Spinal cord (tissue), 10 donors: ENCODE measurements around the gene AUTS2. TPM values are rescaled to one million over a fixed set of nuclear protein-coding genes. Genes with fewer than 3 reads are reported as not detected.

Experiments
- DNase-seq, 6 donors: peaks; one replicate each; pipeline versions ENCODE4 v3.0.0 to v3.0.0-alpha.2; 2013 to 2015; ENCODE audit warnings: low spot score in 6 of 6, low read depth in 4 of 6
- H3K27ac ChIP-seq: one replicate; pipeline ENCODE4 v1.5.1; 2013; ENCODE audit warnings: low read depth, low read length, control low read depth
- H3K27me3 ChIP-seq: one replicate; pipeline ENCODE4 v1.6.1; 2013; ENCODE audit warnings: low read length; ENCODE audit not compliant: control insufficient read depth, insufficient read depth
- H3K36me3 ChIP-seq: one replicate; pipeline ENCODE4 v1.6.1; 2013; ENCODE audit warnings: low read length; ENCODE audit not compliant: control insufficient read depth, insufficient read depth
- H3K4me1 ChIP-seq: one replicate; pipeline ENCODE4 v1.6.1; 2013; ENCODE audit warnings: low read length; ENCODE audit not compliant: control insufficient read depth, insufficient read depth
- H3K4me3 ChIP-seq: one replicate; pipeline ENCODE4 v1.5.1; 2013; ENCODE audit warnings: low read depth, low read length, control low read depth
- H3K9me3 ChIP-seq: one replicate; pipeline ENCODE4 v1.6.1; 2013; ENCODE audit warnings: low read length; ENCODE audit not compliant: control insufficient read depth, insufficient read depth
- WGBS: methylation state at CpG from one replicate; pipeline ENCODE4 v1.1.5; 2013; ENCODE audit warnings: missing lambda C conversion rate; ENCODE audit not compliant: insufficient coverage; 5-methylcytosine and 5-hydroxymethylcytosine counted together
- polyA plus RNA-seq, 2 donors: library from polyadenylated mRNA; unstranded; fragments of 120-200 nt; gene quantifications; one replicate each; pipeline ENCODE4 v1.2.1, GENCODE V29; 2013; ENCODE audit not compliant: insufficient read length in 2 of 2
- total RNA-seq, 2 donors: library from RNA; depleted of rRNA in 1 of 2; stranded (reverse); fragments of 120-200 nt in 1 of 2; fragments of >200 nt in 1 of 2; gene quantifications; one replicate each; pipeline versions ENCODE4 v1.2.3 to v1.2.4, GENCODE V29; 2013 to 2014
- donor health status: healthy.

The AUTS2 gene
- total and polyA plus RNA-seq, 4 donors = 56.2 to 214 (median 135) TPM

DNA sequence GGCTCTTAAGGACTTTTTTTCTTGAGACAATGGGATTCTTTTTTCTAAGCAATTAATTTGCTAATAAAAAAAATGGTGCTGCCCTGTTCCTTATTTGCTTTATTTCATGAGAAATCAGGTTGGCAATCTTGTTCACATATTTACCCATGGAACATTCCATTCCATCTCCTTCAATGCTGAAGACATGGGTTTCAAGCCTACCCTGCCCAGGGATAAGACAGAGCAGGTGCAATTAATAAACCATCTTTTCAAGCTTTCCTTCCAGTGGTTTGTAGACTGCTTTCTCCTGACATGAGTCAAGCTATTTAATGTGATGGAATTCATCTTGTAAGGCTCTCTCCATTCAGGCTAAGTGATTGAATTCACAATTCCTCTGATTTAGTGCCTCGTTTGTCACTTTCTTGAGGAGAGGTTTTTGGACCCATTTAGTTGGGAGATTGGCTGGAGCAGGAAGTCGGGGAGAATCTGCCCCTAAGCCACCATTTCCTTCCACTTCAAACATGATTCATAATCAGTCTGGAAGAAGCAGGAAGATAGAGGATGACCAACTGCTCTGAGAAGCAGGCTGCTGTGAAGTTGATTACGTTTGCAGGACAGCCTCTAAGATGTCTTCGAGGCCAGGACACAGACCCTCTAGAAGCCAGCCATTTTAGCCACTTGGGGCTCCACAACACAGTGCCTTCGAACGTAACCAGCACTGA lies 981.3 kb downstream of the AUTS2 start:
- WGBS = 79% methylated on average over 4 of the region's 6 CpGs
- H3K36me3 ChIP-seq = no peaks in the 10 kb centered on the region
- H3K4me1 ChIP-seq = peaks cover 30% of the 10 kb centered on the region
- H3K4me3 ChIP-seq = no peak overlapping the region
- H3K9me3 ChIP-seq = no peaks in the 10 kb centered on the region
- no peak overlapping the region for H3K27ac ChIP-seq
- H3K27me3 ChIP-seq = no peaks in the 10 kb centered on the region
- no peak for DNase-seq

DNA sequence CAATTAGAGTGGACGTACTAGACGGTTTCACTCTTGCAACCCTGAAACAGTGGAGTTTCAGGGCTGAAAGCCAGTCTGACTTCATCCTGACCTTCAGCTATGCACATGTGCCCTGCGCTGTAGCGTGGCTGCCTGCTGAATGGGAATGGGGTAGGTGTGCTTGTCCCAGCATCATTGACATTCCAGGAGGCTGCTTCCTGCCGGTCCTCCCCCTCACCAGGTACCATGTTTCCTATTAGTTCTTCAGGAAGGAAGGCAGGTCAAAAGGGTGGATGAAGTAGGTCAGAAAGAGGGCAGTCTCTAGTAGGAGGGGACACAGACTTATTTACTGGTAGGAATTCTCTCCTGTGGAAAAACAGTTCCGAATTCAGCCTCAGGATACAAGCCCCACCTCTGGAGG lies 981.9 kb downstream of the AUTS2 start:
- Histone ChIP-seq H3K9me3 (no peaks in the 10 kb centered on the region), H3K27ac (no peak overlapping the region), H3K36me3 (no peaks in the 10 kb centered on the region), H3K27me3 (no peaks in the 10 kb centered on the region), H3K4me3 (no peak overlapping the region), H3K4me1 (peaks cover 35% of the 10 kb centered on the region)
- 91% methylated on average over 4 of the region's 6 CpGs for WGBS
- DNase-seq = no peak

- peak overlapping the region; percentile 3 for H3K27ac ChIP-seq
- H3K4me3 ChIP-seq = no peak overlapping the region
These were observed 984.9 kb downstream of the AUTS2 start for GRCh38 chr7:70582927-70583895.

DNA sequence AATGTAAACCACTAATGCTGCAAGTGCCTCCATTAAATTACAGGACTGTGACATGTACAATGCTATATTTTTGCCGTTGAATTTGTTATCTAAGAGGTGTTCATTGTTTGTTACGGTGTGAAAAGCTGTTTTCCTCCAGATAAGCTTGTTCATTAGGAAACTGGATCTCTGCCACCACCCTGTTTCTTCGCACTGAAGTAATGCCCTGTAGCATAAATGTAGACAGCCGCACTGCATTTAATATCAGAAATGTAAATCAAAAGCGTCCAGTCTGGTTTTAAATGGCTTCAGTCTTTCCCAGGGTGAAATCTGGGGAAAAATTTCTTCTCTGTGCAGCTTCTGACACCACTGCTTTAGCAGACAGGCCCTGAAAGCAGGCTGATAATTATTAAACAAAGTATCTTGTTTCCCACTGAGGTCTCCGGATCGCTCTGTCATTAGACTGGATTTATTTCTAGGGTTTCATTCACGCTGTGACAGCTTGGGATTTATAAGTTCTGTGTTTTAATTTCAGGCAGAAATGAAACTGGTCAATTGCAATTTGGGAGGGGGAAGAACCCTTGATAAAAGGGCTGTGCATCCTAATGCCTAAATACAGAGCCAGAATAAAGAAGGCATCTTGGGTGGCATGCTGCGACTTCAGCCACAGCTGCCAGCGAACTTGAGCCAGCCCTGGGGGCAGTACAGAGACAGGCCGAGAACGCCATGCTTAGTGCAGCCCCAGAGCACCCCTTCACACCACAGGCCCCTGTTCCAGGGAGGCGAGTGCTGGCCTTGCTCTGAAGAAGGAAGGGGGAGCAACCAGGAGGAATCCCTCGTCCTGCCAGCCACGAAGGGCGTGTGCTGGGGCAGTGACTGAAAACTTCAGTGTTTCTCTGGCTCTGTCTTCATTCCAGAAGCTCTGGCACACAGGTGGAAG lies 985.9 kb downstream of the AUTS2 start:
- Histone ChIP-seq H3K36me3 (no peaks in the 10 kb centered on the region), H3K4me3 (no peak overlapping the region), H3K27me3 (peaks cover 5% of the 10 kb centered on the region), H3K9me3 (no peaks in the 10 kb centered on the region), H3K4me1 (peaks cover 36% of the 10 kb centered on the region), H3K27ac (peak overlapping the region; percentile 58)
- 40% methylated on average over 9 of the region's 16 CpGs for WGBS
- DNase-seq = peak in 2 of 6 donors; percentile 73 to 82

More at GRCh38 chr7:70582927-70583895, 984.9 kb downstream of the AUTS2 start:
- peak in 2 of 6 donors; percentile 39 to 57 for DNase-seq
- H3K36me3 ChIP-seq = no peaks in the 10 kb centered on the region
- WGBS = 19% methylated on average over 5 of the region's 18 CpGs
- H3K27me3 ChIP-seq = peaks cover 5% of the 10 kb centered on the region
- H3K9me3 ChIP-seq = no peaks in the 10 kb centered on the region
- peaks cover 29% of the 10 kb centered on the region for H3K4me1 ChIP-seq

GRCh38 chr7:70585071-70585470 lies 986.8 kb downstream of the AUTS2 start:
- WGBS = 41% methylated on average over 4 of the region's 4 CpGs
- Histone ChIP-seq H3K4me3 (no peak overlapping the region), H3K27me3 (peaks cover 5% of the 10 kb centered on the region), H3K27ac (no peak overlapping the region), H3K4me1 (peaks cover 43% of the 10 kb centered on the region), H3K36me3 (no peaks in the 10 kb centered on the region), H3K9me3 (no peaks in the 10 kb centered on the region)
- peak in 2 of 6 donors; percentile 22 to 54 for DNase-seq

DNA sequence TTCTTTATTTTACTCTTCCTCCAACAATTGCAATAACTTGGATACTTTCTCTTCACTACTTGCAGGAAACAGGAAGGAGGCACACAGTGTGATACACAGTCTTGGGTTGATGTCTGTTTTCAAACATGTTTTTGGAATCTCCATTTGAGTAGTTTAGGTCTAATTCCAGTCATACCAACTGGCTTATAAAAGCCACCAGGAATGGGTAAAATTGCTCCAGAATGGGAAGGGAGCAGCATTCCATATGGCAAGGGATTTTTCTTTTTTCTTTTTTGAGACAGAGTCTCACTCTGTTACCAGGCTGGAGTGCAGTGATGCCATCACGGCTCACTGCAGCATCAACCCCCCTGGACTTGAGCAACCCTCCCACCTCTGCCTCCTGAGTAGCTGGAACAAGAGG lies 988.5 kb downstream of the AUTS2 start:
- DNase-seq = no peak
- 100% methylated on average over 1 of the region's 1 CpG for WGBS
- Histone ChIP-seq H3K4me3 (no peak overlapping the region), H3K9me3 (no peaks in the 10 kb centered on the region), H3K36me3 (no peaks in the 10 kb centered on the region), H3K27me3 (peaks cover 5% of the 10 kb centered on the region), H3K27ac (no peak overlapping the region), H3K4me1 (peaks cover 50% of the 10 kb centered on the region)

- Histone ChIP-seq H3K9me3 (no peaks in the 10 kb centered on the region), H3K27ac (no peak overlapping the region), H3K36me3 (no peaks in the 10 kb centered on the region), H3K4me3 (no peak overlapping the region), H3K4me1 (peaks cover 45% of the 10 kb centered on the region), H3K27me3 (peaks cover 5% of the 10 kb centered on the region)
- WGBS = 75% methylated on average over 2 of the region's 4 CpGs
- no peak for DNase-seq
These were observed 989.5 kb downstream of the AUTS2 start for GRCh38 chr7:70587739-70588138.

- no peaks in the 10 kb centered on the region for H3K9me3 ChIP-seq
- H3K4me3 ChIP-seq = no peak overlapping the region
- H3K36me3 ChIP-seq = no peaks in the 10 kb centered on the region
- H3K4me1 ChIP-seq = peaks cover 39% of the 10 kb centered on the region
- 47% methylated on average over 6 of the region's 10 CpGs for WGBS
- peaks cover 5% of the 10 kb centered on the region for H3K27me3 ChIP-seq
- DNase-seq = peak in 2 of 6 donors; percentile 59 to 68
- no peak overlapping the region for H3K27ac ChIP-seq
These were observed 990.1 kb downstream of the AUTS2 start for GRCh38 chr7:70588191-70588921.
